WTC11 (cell line): Measurements from ENCODE around the gene GRAP2. TPM values are rescaled to one million over a fixed set of nuclear protein-coding genes. Genes with fewer than 3 reads are reported as not detected.

ENCODE experiments used
- ATAC-seq: fragments of 200-7000 bp; cut with Tn5 transposase; 2 replicates; pipeline ENCODE4 v1.10.0; 2021; ENCODE audit warnings: mild to moderate bottlenecking, moderate library complexity
- CTCF ChIA-PET: fragments of 300-600 bp; sonication (Branson Sonifier 250); formaldehyde crosslinking; loops from one replicate; lab custom pipeline; 2021; ENCODE audit warnings: antibody characterized with exemption; lab: Charles Lee
- POLR2A ChIA-PET: fragments of 350-600 bp; sonication (Branson Sonifier 250); formaldehyde crosslinking; loops from one replicate; lab custom pipeline; 2021; ENCODE audit warnings: antibody characterized with exemption; lab: Charles Lee
- DNase-seq: peaks from one replicate; pipeline ENCODE4 v3.0.0; 2021; ENCODE audit warnings: low spot score
- H3K27ac Mint-ChIP-seq: 2 replicates; pipeline ENCODE4 v1.8.0; 2021; ENCODE audit warnings: mixed read lengths
- H3K27me3 Mint-ChIP-seq: 2 replicates; pipeline ENCODE4 v1.8.0; 2021; ENCODE audit warnings: low read depth, mild to moderate bottlenecking, moderate library complexity, mixed read lengths
- H3K36me3 Mint-ChIP-seq: 2 replicates; pipeline ENCODE4 v1.8.0; 2021; ENCODE audit warnings: mixed read lengths
- H3K4me1 Mint-ChIP-seq: 2 replicates; pipeline ENCODE4 v1.8.0; 2022; ENCODE audit warnings: mixed read lengths
- H3K4me3 Mint-ChIP-seq: 2 replicates; pipeline ENCODE4 v1.8.0; 2021; ENCODE audit warnings: mild to moderate bottlenecking, moderate library complexity, mixed read lengths
- H3K9me3 Mint-ChIP-seq: 2 replicates; pipeline ENCODE4 v1.8.0; 2021; ENCODE audit warnings: mixed read lengths
- CREB1 ChIP-seq: sonication (generic); formaldehyde crosslinking; IDR thresholded peaks from 2 replicates; pipeline ENCODE4 v1.8.0; 2023; ENCODE audit warnings: mild to moderate bottlenecking, missing genetic modification reagents
- GABPB1 ChIP-seq: sonication (generic); formaldehyde crosslinking; IDR thresholded peaks from 2 replicates; pipeline ENCODE4 v1.8.1; 2023; ENCODE audit warnings: mild to moderate bottlenecking, missing genetic modification reagents
- NR3C1 ChIP-seq: sonication (generic); formaldehyde crosslinking; conservative IDR thresholded peaks from 2 replicates; pipeline ENCODE4 v1.8.1; 2023; ENCODE audit warnings: low read depth, mild to moderate bottlenecking, missing genetic modification reagents
- OVOL2 ChIP-seq: fragments of 250-450 bp; sonication (Bioruptor Pico); IDR thresholded peaks from 2 replicates; pipeline ENCODE4 v1.9.0; 2021; ENCODE audit warnings: mild to moderate bottlenecking, borderline replicate concordance
- RELA ChIP-seq: sonication (generic); formaldehyde crosslinking; IDR thresholded peaks from 2 replicates; pipeline ENCODE4 v1.8.1; 2022; ENCODE audit warnings: missing genetic modification reagents, mild to moderate bottlenecking, borderline replicate concordance
- SOX15 ChIP-seq: fragments of 250-450 bp; sonication (Bioruptor Pico); IDR thresholded peaks from 2 replicates; pipeline ENCODE4 v1.9.0; 2021; ENCODE audit warnings: mild to moderate bottlenecking
- ZNF263 ChIP-seq: sonication (generic); formaldehyde crosslinking; IDR thresholded peaks from 2 replicates; pipeline ENCODE4 v1.8.1; 2022; ENCODE audit warnings: low read depth, mild to moderate bottlenecking, moderate library complexity, missing genetic modification reagents
- total RNA-seq: library from RNA; stranded (reverse); gene quantifications from 3 replicates; pipeline ENCODE4 v1.2.3, GENCODE V29; 2021
- TF ChIP-seq, protein P1 (sequence below): fragments of 250-450 bp; sonication (Bioruptor Pico); IDR thresholded peaks from 2 replicates; pipeline ENCODE4 v1.9.0; 2021; ENCODE audit warnings: mild to moderate bottlenecking
- TF ChIP-seq, protein P2 (sequence below): sonication (generic); formaldehyde crosslinking; conservative IDR thresholded peaks from 2 replicates; pipeline ENCODE4 v1.8.1; 2023; ENCODE audit warnings: mild to moderate bottlenecking, low read depth, missing genetic modification reagents, moderate library complexity
- TF ChIP-seq, protein P3 (sequence below): sonication (generic); formaldehyde crosslinking; IDR thresholded peaks from 2 replicates; pipeline ENCODE4 v1.8.0; 2022; ENCODE audit warnings: mild to moderate bottlenecking, missing genetic modification reagents
- TF ChIP-seq, protein P4 (sequence below): sonication (generic); formaldehyde crosslinking; IDR thresholded peaks from 2 replicates; pipeline ENCODE4 v1.8.1; 2022; ENCODE audit warnings: missing genetic modification reagents, borderline replicate concordance
- TF ChIP-seq, protein P5 (sequence below): sonication (generic); formaldehyde crosslinking; IDR thresholded peaks from 2 replicates; pipeline ENCODE4 v1.8.0; 2022; ENCODE audit warnings: mild to moderate bottlenecking, missing genetic modification reagents
- TF ChIP-seq, protein P6 (sequence below): sonication (generic); formaldehyde crosslinking; conservative IDR thresholded peaks from 2 replicates; pipeline ENCODE4 v1.8.1; 2022; ENCODE audit warnings: mild to moderate bottlenecking, missing genetic modification reagents

Gene GRAP2
- total RNA-seq, 1 experiment from 2014 or later = 0.33 TPM

DNA sequence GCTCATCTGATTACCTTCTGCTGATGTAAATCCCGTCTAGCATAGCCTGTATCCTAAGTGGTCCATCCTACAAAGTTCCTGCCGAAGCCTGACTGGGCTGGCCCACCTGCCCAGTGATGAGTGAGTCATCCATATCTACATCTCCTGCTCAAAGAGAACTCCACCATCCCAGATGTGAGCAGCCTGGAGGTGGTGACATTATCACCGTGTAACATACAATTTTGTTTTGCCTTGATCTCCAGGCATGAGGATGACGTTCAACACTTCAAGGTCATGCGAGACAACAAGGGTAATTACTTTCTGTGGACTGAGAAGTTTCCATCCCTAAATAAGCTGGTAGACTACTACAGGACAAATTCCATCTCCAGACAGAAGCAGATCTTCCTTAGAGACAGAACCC lies 64.9 kb downstream of the GRAP2 start:
- POLR2A ChIA-PET = no interaction called here
- DNase-seq (no peak), ATAC-seq (no peak)
- TF ChIP-seq, protein P1, sequence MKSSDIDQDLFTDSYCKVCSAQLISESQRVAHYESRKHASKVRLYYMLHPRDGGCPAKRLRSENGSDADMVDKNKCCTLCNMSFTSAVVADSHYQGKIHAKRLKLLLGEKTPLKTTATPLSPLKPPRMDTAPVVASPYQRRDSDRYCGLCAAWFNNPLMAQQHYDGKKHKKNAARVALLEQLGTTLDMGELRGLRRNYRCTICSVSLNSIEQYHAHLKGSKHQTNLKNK (CRISPR knock-in tag) = no peak
- TF ChIP-seq GABPB1 (CRISPR knock-in tag) (no peak), CREB1 (CRISPR knock-in tag) (no peak), SOX15 (CRISPR knock-in tag) (no peak), NR3C1 (no peak)
- TF ChIP-seq, protein P2, sequence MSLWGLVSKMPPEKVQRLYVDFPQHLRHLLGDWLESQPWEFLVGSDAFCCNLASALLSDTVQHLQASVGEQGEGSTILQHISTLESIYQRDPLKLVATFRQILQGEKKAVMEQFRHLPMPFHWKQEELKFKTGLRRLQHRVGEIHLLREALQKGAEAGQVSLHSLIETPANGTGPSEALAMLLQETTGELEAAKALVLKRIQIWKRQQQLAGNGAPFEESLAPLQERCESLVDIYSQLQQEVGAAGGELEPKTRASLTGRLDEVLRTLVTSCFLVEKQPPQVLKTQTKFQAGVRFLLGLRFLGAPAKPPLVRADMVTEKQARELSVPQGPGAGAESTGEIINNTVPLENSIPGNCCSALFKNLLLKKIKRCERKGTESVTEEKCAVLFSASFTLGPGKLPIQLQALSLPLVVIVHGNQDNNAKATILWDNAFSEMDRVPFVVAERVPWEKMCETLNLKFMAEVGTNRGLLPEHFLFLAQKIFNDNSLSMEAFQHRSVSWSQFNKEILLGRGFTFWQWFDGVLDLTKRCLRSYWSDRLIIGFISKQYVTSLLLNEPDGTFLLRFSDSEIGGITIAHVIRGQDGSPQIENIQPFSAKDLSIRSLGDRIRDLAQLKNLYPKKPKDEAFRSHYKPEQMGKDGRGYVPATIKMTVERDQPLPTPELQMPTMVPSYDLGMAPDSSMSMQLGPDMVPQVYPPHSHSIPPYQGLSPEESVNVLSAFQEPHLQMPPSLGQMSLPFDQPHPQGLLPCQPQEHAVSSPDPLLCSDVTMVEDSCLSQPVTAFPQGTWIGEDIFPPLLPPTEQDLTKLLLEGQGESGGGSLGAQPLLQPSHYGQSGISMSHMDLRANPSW (CRISPR knock-in tag) = no peak
- TF ChIP-seq, all 79 proteins: peak for 0
- H3K4me1 Mint-ChIP-seq = peaks cover 8% of the 10 kb centered on the region
- no peaks in the 10 kb centered on the region for H3K36me3 Mint-ChIP-seq
- peaks cover 2% of the 10 kb centered on the region; the same call in 1 of the 2 replicates for H3K27me3 Mint-ChIP-seq
- CTCF ChIA-PET = interaction anchor here (1.5 kb wide), 1 partner anchor 33 kb away, joined by 5 read pairs; no protein-coding TSS in a partner anchor
- H3K9me3 Mint-ChIP-seq = no peaks in the 10 kb centered on the region
- no peak overlapping the region for H3K27ac Mint-ChIP-seq
- no peak overlapping the region for H3K4me3 Mint-ChIP-seq

DNA sequence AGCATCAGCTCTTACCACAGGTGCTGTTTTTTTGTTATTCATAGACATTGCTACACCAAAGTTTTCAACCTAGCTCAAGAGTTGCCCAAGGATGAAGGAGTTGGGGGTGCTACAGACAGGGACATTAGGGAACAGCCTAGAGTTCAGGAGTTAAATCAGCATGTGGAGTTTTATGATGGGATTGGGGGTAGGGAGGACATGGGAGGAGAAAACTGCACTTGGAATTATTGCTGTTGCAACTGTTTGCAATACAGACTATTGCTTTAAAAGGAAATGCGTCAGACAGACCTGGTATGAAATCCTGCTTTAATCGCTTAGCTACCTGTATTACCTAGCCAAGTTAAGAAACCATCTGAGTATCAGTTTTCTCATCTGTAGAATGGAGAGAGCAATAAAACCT lies 65.6 kb downstream of the GRAP2 start:
- H3K4me3 Mint-ChIP-seq = no peak overlapping the region
- no peak for ATAC-seq
- no peaks in the 10 kb centered on the region for H3K36me3 Mint-ChIP-seq
- no peaks in the 10 kb centered on the region; the same call in 1 of the 2 replicates for H3K27me3 Mint-ChIP-seq
- TF ChIP-seq ZNF263 (no peak), GABPB1 (CRISPR knock-in tag) (no peak), RELA (no peak), OVOL2 (CRISPR knock-in tag) (no peak)
- TF ChIP-seq, protein P3, sequence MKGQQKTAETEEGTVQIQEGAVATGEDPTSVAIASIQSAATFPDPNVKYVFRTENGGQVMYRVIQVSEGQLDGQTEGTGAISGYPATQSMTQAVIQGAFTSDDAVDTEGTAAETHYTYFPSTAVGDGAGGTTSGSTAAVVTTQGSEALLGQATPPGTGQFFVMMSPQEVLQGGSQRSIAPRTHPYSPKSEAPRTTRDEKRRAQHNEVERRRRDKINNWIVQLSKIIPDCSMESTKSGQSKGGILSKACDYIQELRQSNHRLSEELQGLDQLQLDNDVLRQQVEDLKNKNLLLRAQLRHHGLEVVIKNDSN (CRISPR knock-in tag) = no peak
- TF ChIP-seq, protein P4, sequence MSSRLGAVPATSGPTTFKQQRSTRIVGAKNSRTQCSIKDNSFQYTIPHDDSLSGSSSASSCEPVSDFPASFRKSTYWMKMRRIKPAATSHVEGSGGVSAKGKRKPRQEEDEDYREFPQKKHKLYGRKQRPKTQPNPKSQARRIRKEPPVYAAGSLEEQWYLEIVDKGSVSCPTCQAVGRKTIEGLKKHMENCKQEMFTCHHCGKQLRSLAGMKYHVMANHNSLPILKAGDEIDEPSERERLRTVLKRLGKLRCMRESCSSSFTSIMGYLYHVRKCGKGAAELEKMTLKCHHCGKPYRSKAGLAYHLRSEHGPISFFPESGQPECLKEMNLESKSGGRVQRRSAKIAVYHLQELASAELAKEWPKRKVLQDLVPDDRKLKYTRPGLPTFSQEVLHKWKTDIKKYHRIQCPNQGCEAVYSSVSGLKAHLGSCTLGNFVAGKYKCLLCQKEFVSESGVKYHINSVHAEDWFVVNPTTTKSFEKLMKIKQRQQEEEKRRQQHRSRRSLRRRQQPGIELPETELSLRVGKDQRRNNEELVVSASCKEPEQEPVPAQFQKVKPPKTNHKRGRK (CRISPR knock-in tag) = no peak
- TF ChIP-seq, protein P5, sequence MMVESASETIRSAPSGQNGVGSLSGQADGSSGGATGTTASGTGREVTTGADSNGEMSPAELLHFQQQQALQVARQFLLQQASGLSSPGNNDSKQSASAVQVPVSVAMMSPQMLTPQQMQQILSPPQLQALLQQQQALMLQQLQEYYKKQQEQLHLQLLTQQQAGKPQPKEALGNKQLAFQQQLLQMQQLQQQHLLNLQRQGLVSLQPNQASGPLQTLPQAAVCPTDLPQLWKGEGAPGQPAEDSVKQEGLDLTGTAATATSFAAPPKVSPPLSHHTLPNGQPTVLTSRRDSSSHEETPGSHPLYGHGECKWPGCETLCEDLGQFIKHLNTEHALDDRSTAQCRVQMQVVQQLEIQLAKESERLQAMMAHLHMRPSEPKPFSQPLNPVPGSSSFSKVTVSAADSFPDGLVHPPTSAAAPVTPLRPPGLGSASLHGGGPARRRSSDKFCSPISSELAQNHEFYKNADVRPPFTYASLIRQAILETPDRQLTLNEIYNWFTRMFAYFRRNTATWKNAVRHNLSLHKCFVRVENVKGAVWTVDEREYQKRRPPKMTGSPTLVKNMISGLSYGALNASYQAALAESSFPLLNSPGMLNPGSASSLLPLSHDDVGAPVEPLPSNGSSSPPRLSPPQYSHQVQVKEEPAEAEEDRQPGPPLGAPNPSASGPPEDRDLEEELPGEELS (CRISPR knock-in tag) = no peak
- TF ChIP-seq, protein P6, sequence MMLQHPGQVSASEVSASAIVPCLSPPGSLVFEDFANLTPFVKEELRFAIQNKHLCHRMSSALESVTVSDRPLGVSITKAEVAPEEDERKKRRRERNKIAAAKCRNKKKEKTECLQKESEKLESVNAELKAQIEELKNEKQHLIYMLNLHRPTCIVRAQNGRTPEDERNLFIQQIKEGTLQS (CRISPR knock-in tag) = no peak
- TF ChIP-seq, all 79 proteins: peak for 0
- CTCF ChIA-PET = interaction anchor here (1.5 kb wide), 1 partner anchor 34 kb away, joined by 5 read pairs; no protein-coding TSS in a partner anchor
- POLR2A ChIA-PET = no interaction called here
- H3K9me3 Mint-ChIP-seq = no peaks in the 10 kb centered on the region
- H3K4me1 Mint-ChIP-seq = peaks cover 8% of the 10 kb centered on the region
- H3K27ac Mint-ChIP-seq = no peak overlapping the region
- no peak for DNase-seq
